IPS-18a (cell line): ENCODE data around the gene ATG16L1.
A peak's percentile ranks its signal among the peaks of the same experiment; 100 is the strongest.

Experiments
- H3K27ac ChIP-seq: one replicate; pipeline ENCODE4 v1.5.1; 2013; ENCODE audit warnings: low read length
- H3K27me3 ChIP-seq: one replicate; pipeline ENCODE4 v1.6.1; 2013; ENCODE audit warnings: mild to moderate bottlenecking, low read length; ENCODE audit not compliant: control insufficient read depth, insufficient read depth
- H3K36me3 ChIP-seq: one replicate; pipeline ENCODE4 v1.6.1; 2013; ENCODE audit warnings: low read depth, low read length; ENCODE audit not compliant: control insufficient read depth
- H3K4me1 ChIP-seq: one replicate; pipeline ENCODE4 v1.6.1; 2013; ENCODE audit warnings: low read depth, low read length; ENCODE audit not compliant: control insufficient read depth
- H3K4me3 ChIP-seq: one replicate; pipeline ENCODE4 v1.5.1; 2013; ENCODE audit warnings: low read length
- H3K9ac ChIP-seq: one replicate; pipeline ENCODE4 v1.6.1; 2013; ENCODE audit warnings: mild to moderate bottlenecking, low read length, moderate library complexity
- H3K9me3 ChIP-seq: one replicate; pipeline ENCODE4 v1.6.1; 2013; ENCODE audit warnings: low read depth, low read length; ENCODE audit not compliant: control insufficient read depth

The ATG16L1 gene

DNA sequence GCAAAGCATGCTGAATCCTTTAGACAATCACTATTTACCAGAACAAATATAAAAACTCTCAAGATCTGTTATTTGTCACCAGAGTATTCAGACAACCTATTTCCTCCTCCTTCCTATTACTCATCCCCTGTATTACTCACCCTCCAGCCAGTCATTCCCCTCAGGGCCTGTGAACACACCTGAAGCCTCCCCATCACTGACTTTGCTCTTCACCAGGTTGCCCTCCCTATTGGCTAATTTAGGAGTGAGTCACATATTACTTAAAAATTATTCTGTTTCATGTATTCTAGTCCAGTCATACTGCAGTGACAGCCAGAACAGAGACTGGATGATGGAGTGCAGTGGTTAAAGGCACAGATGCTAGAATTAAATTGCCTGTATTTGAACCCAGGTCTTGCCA lies 3.7 kb upstream of the ATG16L1 start:
- Histone ChIP-seq H3K4me3 (no peak overlapping the region), H3K9ac (no peak overlapping the region), H3K4me1 (peaks cover 2% of the 10 kb centered on the region), H3K27me3 (no peaks in the 10 kb centered on the region), H3K27ac (no peak overlapping the region), H3K36me3 (no peaks in the 10 kb centered on the region), H3K9me3 (no peaks in the 10 kb centered on the region)

DNA sequence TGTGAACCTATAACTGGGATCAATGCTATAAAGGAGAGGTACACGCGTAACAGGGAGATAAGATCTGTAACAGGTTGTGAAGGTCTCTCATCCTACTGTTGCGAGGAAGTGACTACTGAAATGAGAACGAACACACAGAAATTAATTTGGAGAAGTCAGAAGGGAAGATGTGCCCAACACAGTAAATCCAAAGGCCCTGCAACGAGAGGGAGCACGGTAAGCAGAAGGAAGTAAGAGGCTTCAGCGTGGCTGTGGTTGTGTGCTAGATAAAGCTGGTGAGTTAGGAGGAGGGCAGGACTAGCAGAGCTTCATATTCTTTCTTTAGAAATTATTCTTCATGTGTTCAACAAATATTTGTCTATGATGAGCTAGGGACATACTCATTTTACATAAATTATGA lies 2.5 kb upstream of the ATG16L1 start:
- no peak overlapping the region for H3K27ac ChIP-seq
- no peak overlapping the region for H3K9ac ChIP-seq
- peaks cover 5% of the 10 kb centered on the region for H3K4me1 ChIP-seq

DNA sequence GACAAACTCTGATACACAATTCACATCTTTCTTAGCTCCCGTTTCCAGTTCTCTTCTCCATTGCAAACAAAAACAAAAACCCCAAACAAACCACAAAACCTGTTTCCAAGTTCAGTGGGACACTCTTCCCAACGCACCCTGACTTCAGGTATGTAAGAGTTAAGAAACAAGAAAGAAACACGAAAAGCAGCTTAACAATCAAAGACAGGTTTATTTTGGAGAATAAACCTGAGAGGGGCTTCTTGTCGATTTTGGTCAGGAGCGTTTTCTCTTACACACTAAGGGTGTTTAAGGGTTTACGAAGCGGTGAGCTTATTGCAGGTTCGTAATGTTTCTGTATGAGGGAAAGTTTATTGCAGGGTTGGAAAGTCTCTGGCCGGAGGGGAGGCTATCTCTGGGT lies 905 bp upstream of the ATG16L1 start:
- H3K9me3 ChIP-seq = no peaks in the 10 kb centered on the region
- H3K27ac ChIP-seq = no peak overlapping the region
- no peak overlapping the region for H3K4me3 ChIP-seq
- H3K36me3 ChIP-seq = peaks cover 13% of the 10 kb centered on the region
- H3K4me1 ChIP-seq = peaks cover 5% of the 10 kb centered on the region
- no peaks in the 10 kb centered on the region for H3K27me3 ChIP-seq
- H3K9ac ChIP-seq = no peak overlapping the region

More for the DNA sequence above, 2.5 kb upstream of the ATG16L1 start:
- Histone ChIP-seq H3K4me3 (no peak overlapping the region), H3K36me3 (peaks cover 4% of the 10 kb centered on the region), H3K9me3 (no peaks in the 10 kb centered on the region), H3K27me3 (no peaks in the 10 kb centered on the region)

GRCh38 chr2:233250985-233251305 lies 528 bp upstream of the ATG16L1 start:
- peak overlapping the region; percentile 8 for H3K4me3 ChIP-seq
- no peaks in the 10 kb centered on the region for H3K9me3 ChIP-seq
- H3K4me1 ChIP-seq = peaks cover 5% of the 10 kb centered on the region
- peaks cover 16% of the 10 kb centered on the region for H3K36me3 ChIP-seq
- H3K9ac ChIP-seq = no peak overlapping the region
- no peak overlapping the region for H3K27ac ChIP-seq
- H3K27me3 ChIP-seq = no peaks in the 10 kb centered on the region

- no peak overlapping the region for H3K27ac ChIP-seq
Measured at GRCh38 chr2:233252227-233252626, 754 bp downstream of the ATG16L1 start.

GRCh38 chr2:233255151-233255550 lies 3.7 kb downstream of the ATG16L1 start:
- Histone ChIP-seq H3K27ac (no peak overlapping the region), H3K9ac (no peak overlapping the region), H3K9me3 (no peaks in the 10 kb centered on the region), H3K4me3 (no peak overlapping the region), H3K36me3 (peaks cover 51% of the 10 kb centered on the region), H3K4me1 (peaks cover 5% of the 10 kb centered on the region), H3K27me3 (no peaks in the 10 kb centered on the region)

More at GRCh38 chr2:233252227-233252626, 754 bp downstream of the ATG16L1 start:
- Histone ChIP-seq H3K4me1 (peaks cover 5% of the 10 kb centered on the region), H3K9ac (peak overlapping the region; percentile 85), H3K9me3 (no peaks in the 10 kb centered on the region), H3K27me3 (no peaks in the 10 kb centered on the region), H3K36me3 (peaks cover 28% of the 10 kb centered on the region), H3K4me3 (peak overlapping the region; percentile 90)

DNA sequence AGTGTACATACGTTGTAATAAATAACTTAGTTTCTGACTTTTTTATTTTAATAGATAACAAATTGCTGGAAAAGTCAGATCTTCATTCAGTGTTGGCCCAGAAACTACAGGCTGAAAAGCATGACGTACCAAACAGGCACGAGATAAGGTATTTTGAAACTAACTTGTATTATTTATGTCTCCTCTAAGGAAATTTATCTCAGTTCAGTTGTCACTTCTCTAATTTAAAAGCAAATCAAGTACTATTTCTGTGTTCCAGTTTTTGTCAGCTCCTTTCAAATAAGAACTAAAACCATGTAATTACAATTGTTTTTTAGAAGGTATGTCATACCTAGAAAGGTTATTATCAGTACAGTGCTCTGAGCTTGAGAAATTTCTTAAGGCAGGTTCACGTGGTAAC lies 4.6 kb downstream of the ATG16L1 start:
- no peaks in the 10 kb centered on the region for H3K27me3 ChIP-seq
- H3K9me3 ChIP-seq = no peaks in the 10 kb centered on the region
- no peak overlapping the region for H3K4me3 ChIP-seq
- no peak overlapping the region for H3K27ac ChIP-seq
- H3K9ac ChIP-seq = no peak overlapping the region
- H3K4me1 ChIP-seq = peaks cover 5% of the 10 kb centered on the region
- peaks cover 58% of the 10 kb centered on the region for H3K36me3 ChIP-seq

GRCh38 chr2:233258211-233258610 lies 6.7 kb downstream of the ATG16L1 start:
- no peaks in the 10 kb centered on the region for H3K27me3 ChIP-seq
- no peaks in the 10 kb centered on the region for H3K9me3 ChIP-seq
- no peak overlapping the region for H3K4me3 ChIP-seq
- H3K36me3 ChIP-seq = peaks cover 79% of the 10 kb centered on the region
- H3K9ac ChIP-seq = no peak overlapping the region
- no peak overlapping the region for H3K27ac ChIP-seq
- no peaks in the 10 kb centered on the region for H3K4me1 ChIP-seq

- Histone ChIP-seq H3K4me3 (no peak overlapping the region), H3K36me3 (peaks cover 84% of the 10 kb centered on the region), H3K27me3 (no peaks in the 10 kb centered on the region), H3K9me3 (no peaks in the 10 kb centered on the region), H3K4me1 (no peaks in the 10 kb centered on the region), H3K27ac (no peak overlapping the region), H3K9ac (no peak overlapping the region)
Measured at GRCh38 chr2:233259730-233260129, 8.3 kb downstream of the ATG16L1 start.

- Histone ChIP-seq H3K27ac (no peak overlapping the region), H3K4me1 (no peaks in the 10 kb centered on the region), H3K9me3 (no peaks in the 10 kb centered on the region), H3K27me3 (no peaks in the 10 kb centered on the region), H3K4me3 (no peak overlapping the region), H3K36me3 (peaks cover 86% of the 10 kb centered on the region), H3K9ac (no peak overlapping the region)
Measured at GRCh38 chr2:233260661-233261060, 9.2 kb downstream of the ATG16L1 start.

- Histone ChIP-seq H3K27ac (no peak overlapping the region), H3K4me1 (no peaks in the 10 kb centered on the region), H3K27me3 (no peaks in the 10 kb centered on the region), H3K4me3 (no peak overlapping the region), H3K9me3 (no peaks in the 10 kb centered on the region), H3K9ac (no peak overlapping the region), H3K36me3 (peaks cover 87% of the 10 kb centered on the region)
Measured at GRCh38 chr2:233261819-233262555, 10.5 kb downstream of the ATG16L1 start.

GRCh38 chr2:233262562-233262961 lies 11.1 kb downstream of the ATG16L1 start:
- Histone ChIP-seq H3K27ac (no peak overlapping the region), H3K4me1 (no peaks in the 10 kb centered on the region), H3K9ac (no peak overlapping the region), H3K27me3 (no peaks in the 10 kb centered on the region), H3K36me3 (peaks cover 87% of the 10 kb centered on the region), H3K4me3 (no peak overlapping the region), H3K9me3 (no peaks in the 10 kb centered on the region)
